Activated CD8-positive, alpha-beta memory T cell treated with anti-CD3 and anti-CD28 coated beads, Interleukin-2, amount 50 U/mL, for 24 hours (primary cell): ENCODE results near the gene SLC66A1.
A peak's percentile ranks its signal among the peaks of the same experiment; 100 is the strongest.
"Not testable (repeated sequence)": the region's sequence is repeated elsewhere in the genome, so short reads cannot be mapped to it uniquely, and the experiment has no call there.

Experiments
- DNase-seq: peaks from one replicate; pipeline ENCODE4 v3.0.0-alpha.2; 2020; ENCODE audit errors: extremely low read depth

The SLC66A1 gene

GRCh38 chr1:19311931-19312781 is at the start of gene SLC66A1, which contains the start of gene AKR7A2:
Gene SLC66A1, plus strand, starts transcription at chr1:19312326. Its CDS starts 5,352 bp downstream, at chr1:19317678.
Gene AKR7A2, minus strand, starts transcription at chr1:19312144. Its CDS starts 20 bp downstream, at chr1:19312124.
- peak; percentile 50 for DNase-seq

GRCh38 chr1:19262744-19263143 is 49.4 kb upstream of the SLC66A1 start:
- DNase-seq, result no peak

GRCh38 chr1:19268445-19268844 is 43.7 kb upstream of the SLC66A1 start:
- no peak for DNase-seq

- DNase-seq, result not testable (repeated sequence)
Observed at GRCh38 chr1:19269427-19270342, 42.4 kb upstream of the SLC66A1 start.

GRCh38 chr1:19270343-19270730 is 41.8 kb upstream of the SLC66A1 start:
- DNase-seq, result not testable (repeated sequence)

GRCh38 chr1:19272064-19272463 is 40.1 kb upstream of the SLC66A1 start:
- no peak for DNase-seq

- no peak for DNase-seq
Observed at GRCh38 chr1:19273106-19273843, 38.9 kb upstream of the SLC66A1 start.

- DNase-seq, result not testable (repeated sequence)
Observed at GRCh38 chr1:19273844-19274531, 38.1 kb upstream of the SLC66A1 start.

- DNase-seq, result no peak
Observed at GRCh38 chr1:19274636-19275035, 37.5 kb upstream of the SLC66A1 start.

GRCh38 chr1:19283891-19284290 is 28.2 kb upstream of the SLC66A1 start:
- DNase-seq, result no peak

GRCh38 chr1:19284881-19285280 is 27.2 kb upstream of the SLC66A1 start:
- no peak for DNase-seq

- not testable (repeated sequence) for DNase-seq
Observed at GRCh38 chr1:19285366-19285765, 26.8 kb upstream of the SLC66A1 start.

- not testable (repeated sequence) for DNase-seq
Observed at GRCh38 chr1:19285807-19286206, 26.3 kb upstream of the SLC66A1 start.

- DNase-seq, result no peak
Observed at GRCh38 chr1:19287436-19288185, 24.5 kb upstream of the SLC66A1 start.

- not testable (repeated sequence) for DNase-seq
Observed at GRCh38 chr1:19288324-19289241, 23.5 kb upstream of the SLC66A1 start, which contains the start of gene AKR7A3. Gene AKR7A3, minus strand, starts transcription at chr1:19288770. Its CDS starts 61 bp downstream, at chr1:19288709.

- DNase-seq, result no peak
Observed at GRCh38 chr1:19289244-19289643, 22.9 kb upstream of the SLC66A1 start.

GRCh38 chr1:19294638-19295037 is 17.5 kb upstream of the SLC66A1 start:
- DNase-seq, result no peak

- DNase-seq, result no peak
Observed at GRCh38 chr1:19300211-19300610, 11.9 kb upstream of the SLC66A1 start.

- DNase-seq, result not testable (repeated sequence)
Observed at GRCh38 chr1:19304081-19304480, 8.0 kb upstream of the SLC66A1 start.
